ENCODE results near the gene FSD1L. TPM values are rescaled to one million over a fixed set of nuclear protein-coding genes. Genes with fewer than 3 reads are reported as not detected.
"Not testable (repeated sequence)": the region's sequence is repeated elsewhere in the genome, so short reads cannot be mapped to it uniquely, and the experiment has no call there.

The FSD1L gene
- polyA plus RNA-seq, 1 experiment = 0.81 TPM

DNA sequence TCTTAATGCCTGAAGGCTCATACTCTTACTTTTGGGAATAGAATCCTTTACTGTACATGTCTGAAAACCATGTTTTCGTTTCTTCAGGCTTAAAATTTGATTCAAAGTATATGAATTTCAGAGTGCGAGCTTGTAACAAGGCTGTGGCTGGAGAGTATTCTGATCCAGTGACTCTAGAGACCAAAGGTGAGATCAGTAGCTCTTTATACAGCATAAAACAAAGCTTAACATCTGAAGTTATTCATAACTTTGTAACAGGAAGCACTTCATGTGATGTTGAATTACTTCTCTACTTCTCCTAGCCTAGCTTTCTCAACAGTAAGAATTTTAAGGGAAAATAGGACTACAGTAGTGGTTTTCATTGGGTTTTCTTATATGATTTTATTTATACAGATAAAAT is 60.7 kb downstream of the FSD1L start:
- Histone ChIP-seq H3K4me3 (ENCODE audit: low read depth, low read length) (no peak overlapping the region), H3K36me3 (ENCODE audit: control insufficient read depth, insufficient read depth, low read length) (no peaks in the 10 kb centered on the region), H3K27me3 (ENCODE audit: control insufficient read depth, insufficient read depth, low read length) (no peaks in the 10 kb centered on the region)
- no peak for TF ChIP-seq CTCF (IDR thresholded peaks at IDR 0.05; ENCODE audit: insufficient read depth, low read depth, low read length)
- POLR2A ChIA-PET = no interaction called here
- no peak for DNase-seq (ENCODE audit: low read depth)
- CTCF ChIA-PET = no interaction called here

DNA sequence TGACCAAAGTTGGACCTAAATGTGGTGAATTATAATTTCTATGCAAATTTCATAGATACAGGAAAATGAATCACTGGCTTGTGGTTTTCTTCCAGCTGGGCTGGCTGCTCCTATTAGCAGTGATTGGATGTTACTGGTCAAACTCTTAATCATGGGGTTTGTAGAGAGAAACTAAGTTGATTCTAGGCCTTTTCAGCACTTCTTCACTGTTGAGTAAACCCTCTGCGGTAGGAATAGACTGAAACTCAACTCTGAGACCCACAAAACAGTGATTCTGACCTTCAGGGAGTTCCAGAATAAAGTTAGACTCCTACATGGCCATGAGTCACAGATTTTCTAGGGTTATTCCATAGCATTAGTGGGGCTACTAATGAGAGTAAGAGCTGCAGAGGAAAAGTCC is 62.2 kb downstream of the FSD1L start:
- CTCF ChIA-PET = no interaction called here
- no peak for TF ChIP-seq CTCF (IDR thresholded peaks at IDR 0.05; ENCODE audit: insufficient read depth, low read depth, low read length)
- Histone ChIP-seq H3K36me3 (ENCODE audit: control insufficient read depth, insufficient read depth, low read length) (no peaks in the 10 kb centered on the region), H3K4me3 (ENCODE audit: low read depth, low read length) (no peak overlapping the region), H3K27me3 (ENCODE audit: control insufficient read depth, insufficient read depth, low read length) (no peaks in the 10 kb centered on the region)
- peak; percentile 9 for DNase-seq (ENCODE audit: low read depth)
- POLR2A ChIA-PET = no interaction called here

DNA sequence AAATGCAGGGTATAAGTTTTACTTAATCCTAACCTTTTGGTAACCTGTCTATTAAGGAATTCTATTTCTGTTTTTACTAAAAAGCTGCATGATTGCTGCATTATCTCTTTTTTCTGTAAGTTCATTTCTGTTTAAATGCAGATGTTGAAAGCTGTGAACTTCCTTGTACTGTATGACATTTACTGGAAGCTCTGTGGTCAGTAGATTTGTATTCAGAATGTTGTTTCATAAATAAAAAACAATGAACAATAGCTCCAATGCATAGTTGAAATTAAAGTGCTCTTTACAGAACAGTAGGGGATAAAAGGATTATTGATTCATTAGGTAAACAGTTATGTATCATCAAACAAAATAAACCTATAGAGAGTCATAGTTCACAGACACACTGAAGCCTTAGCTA is 63.6 kb downstream of the FSD1L start:
- H3K4me3 ChIP-seq (ENCODE audit: low read depth, low read length) = no peak overlapping the region
- ChIA-PET POLR2A (no interaction called here), CTCF (interaction anchor here (0.6 kb wide), 1 partner anchor 30 kb away, joined by 3 read pairs; no protein-coding TSS in a partner anchor)
- H3K36me3 ChIP-seq (ENCODE audit: control insufficient read depth, insufficient read depth, low read length) = no peaks in the 10 kb centered on the region
- no peak for TF ChIP-seq CTCF (IDR thresholded peaks at IDR 0.05; ENCODE audit: insufficient read depth, low read depth, low read length)
- no peaks in the 10 kb centered on the region for H3K27me3 ChIP-seq (ENCODE audit: control insufficient read depth, insufficient read depth, low read length)
- no peak for DNase-seq (ENCODE audit: low read depth)

GRCh38 chr9:105515811-105516413 is 68.1 kb downstream of the FSD1L start:
- no peak for DNase-seq (ENCODE audit: low read depth)
- no peak for TF ChIP-seq CTCF (IDR thresholded peaks at IDR 0.05; ENCODE audit: insufficient read depth, low read depth, low read length)
- ChIA-PET CTCF (interaction anchor here (0.6 kb wide), 1 partner anchor 8 kb away, joined by 3 read pairs; no protein-coding TSS in a partner anchor), POLR2A (no interaction called here)
- no peaks in the 10 kb centered on the region for H3K27me3 ChIP-seq (ENCODE audit: control insufficient read depth, insufficient read depth, low read length)
- no peak overlapping the region for H3K4me3 ChIP-seq (ENCODE audit: low read depth, low read length)
- no peaks in the 10 kb centered on the region for H3K36me3 ChIP-seq (ENCODE audit: control insufficient read depth, insufficient read depth, low read length)

DNA sequence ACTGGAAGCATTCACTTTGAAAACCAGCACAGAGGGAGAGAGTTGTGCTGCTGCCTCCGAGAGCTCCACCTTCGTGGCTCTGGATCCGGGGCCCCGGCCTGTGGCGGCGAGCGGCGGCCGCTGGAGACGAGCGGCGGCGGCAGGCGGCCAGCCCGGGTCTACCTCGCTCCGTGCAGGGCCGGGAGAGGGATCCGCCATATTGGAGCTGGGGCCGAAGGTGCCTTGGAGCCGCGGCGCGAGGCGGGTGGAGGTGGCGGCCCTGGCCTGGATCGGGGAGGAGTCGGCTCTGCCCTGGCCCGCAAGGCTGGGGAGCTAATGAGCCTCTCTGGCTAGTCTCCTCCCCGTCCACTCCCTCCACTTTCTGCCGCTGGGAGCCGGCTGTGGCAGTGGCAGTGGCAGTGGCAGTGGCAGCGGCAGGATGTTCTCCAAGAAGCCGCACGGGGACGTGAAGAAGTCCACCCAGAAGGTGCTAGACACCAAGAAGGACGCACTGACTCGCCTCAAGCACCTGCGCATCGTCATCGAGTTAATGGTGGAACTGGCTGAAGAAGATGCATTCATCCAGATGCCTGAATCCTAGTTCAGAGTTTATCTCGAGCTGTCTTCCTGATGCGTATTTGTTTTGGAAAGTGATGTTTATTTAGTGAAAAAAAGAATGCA is 72.0 kb downstream of the FSD1L start:
- DNase-seq (ENCODE audit: low read depth); H3K27me3 ChIP-seq (ENCODE audit: control insufficient read depth, insufficient read depth, low read length); POLR2A ChIA-PET; H3K36me3 ChIP-seq (ENCODE audit: control insufficient read depth, insufficient read depth, low read length); CTCF ChIA-PET: not testable (repeated sequence)
- peak overlapping the region; percentile 33 for H3K4me3 ChIP-seq (ENCODE audit: low read depth, low read length)

GRCh38 chr9:105520992-105521391 is 73.2 kb downstream of the FSD1L start:
- CTCF ChIA-PET; DNase-seq (ENCODE audit: low read depth); H3K36me3 ChIP-seq (ENCODE audit: control insufficient read depth, insufficient read depth, low read length); H3K4me3 ChIP-seq (ENCODE audit: low read depth, low read length); POLR2A ChIA-PET; H3K27me3 ChIP-seq (ENCODE audit: control insufficient read depth, insufficient read depth, low read length): not testable (repeated sequence)

GRCh38 chr9:105522618-105523385 is 75.0 kb downstream of the FSD1L start:
- CTCF ChIA-PET; DNase-seq (ENCODE audit: low read depth); POLR2A ChIA-PET; H3K36me3 ChIP-seq (ENCODE audit: control insufficient read depth, insufficient read depth, low read length); H3K27me3 ChIP-seq (ENCODE audit: control insufficient read depth, insufficient read depth, low read length); H3K4me3 ChIP-seq (ENCODE audit: low read depth, low read length): not testable (repeated sequence)

Data from BJ (cell line).